Activated CD4-positive, alpha-beta T cell treated with anti-CD3 and anti-CD28 coated beads, Interleukin-2, Interleukin-4, amounts not matched to agents 100 ng/mL and 50 ng/mL, durations not matched to agents 16 hours and 8 hours (primary cell): Measurements from ENCODE around the gene PIK3CB.
"Not testable (repeated sequence)": the region's sequence is repeated elsewhere in the genome, so short reads cannot be mapped to it uniquely, and the experiment has no call there.

Experiments
- DNase-seq: peaks from one replicate; pipeline ENCODE4 v3.0.0-alpha.2; 2020; ENCODE audit warnings: low spot score

The PIK3CB gene

GRCh38 chr3:138608322-138609135 lies 226.2 kb downstream of the PIK3CB start, which contains the start of gene FAIM:
FAIM (plus strand) TSS chr3:138608771; CDS start chr3:138619727, 10,956 bp downstream.
- peak; percentile 53 for DNase-seq

DNA sequence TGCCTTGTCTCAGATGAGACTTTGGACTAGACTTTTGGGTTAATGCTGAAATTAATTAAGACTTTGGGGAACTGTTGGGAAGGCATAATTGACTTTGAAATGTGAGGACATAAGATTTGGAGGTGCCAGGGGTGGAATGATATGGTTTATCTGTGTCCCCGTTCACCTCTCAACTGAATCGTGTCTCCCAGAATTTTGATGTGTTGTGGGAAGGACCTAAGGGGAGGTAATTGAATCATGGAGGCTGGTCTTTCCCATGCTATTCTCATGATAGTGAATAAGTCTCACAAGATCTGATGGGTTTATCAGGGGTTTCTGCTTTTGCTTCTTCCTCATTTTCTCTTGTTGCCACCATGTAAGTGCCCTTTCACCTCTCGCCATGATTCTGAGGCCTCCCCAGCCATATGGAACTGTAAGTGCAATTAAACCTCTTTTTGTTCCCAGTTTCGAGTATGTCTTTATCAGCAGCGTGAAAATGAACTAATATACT lies 230.6 kb downstream of the PIK3CB start:
- not testable (repeated sequence) for DNase-seq
